Left lung (tissue), 10 donors: ENCODE measurements around the gene CCDC187. TPM values are rescaled to one million over a fixed set of nuclear protein-coding genes. Genes with fewer than 3 reads are reported as not detected.

Experiments used
- ATAC-seq: fragments of 200-7000 bp; cut with Tn5 transposase; one replicate; pipeline ENCODE4 v1.9.1; 2020; ENCODE audit warnings: moderate library complexity
- DNase-seq, 4 donors: peaks; one replicate each; pipeline ENCODE4 v3.0.0-alpha.2; 2013 to 2020
- H3K27ac ChIP-seq, 2 donors: fragments of 200-600 bp; sonication (generic) in 1 of 2; one replicate each; pipeline versions ENCODE4 v1.5.0 to v1.8.0; 2020 to 2021
- H3K27me3 ChIP-seq, 2 donors: fragments of 200-600 bp; sonication (generic) in 1 of 2; one replicate each; pipeline versions ENCODE4 v1.5.0 to v1.8.0; 2020 to 2021
- H3K36me3 ChIP-seq, 2 donors: fragments of 200-600 bp; sonication (generic) in 1 of 2; one replicate each; pipeline versions ENCODE4 v1.5.0 to v1.8.0; 2020 to 2021
- H3K4me1 ChIP-seq, 2 donors: fragments of 200-600 bp; one replicate each; pipeline ENCODE4 v1.8.0; 2021
- H3K4me3 ChIP-seq, 2 donors: fragments of 200-600 bp; sonication (generic) in 1 of 2; one replicate each; pipeline versions ENCODE4 v1.5.0 to v1.8.0; 2020 to 2021; ENCODE audit warnings: mild to moderate bottlenecking in 1 of 2
- H3K9me3 ChIP-seq, 2 donors: fragments of 200-600 bp; sonication (generic) in 1 of 2; one replicate each; pipeline versions ENCODE4 v1.5.0 to v1.8.0; 2020 to 2021
- intact Hi-C, 2 donors: fragments of 100-400 bp; cut with DNase I; formaldehyde crosslinking; loops; one replicate each; pipeline versions ENCODE4 v1.11.2 to v1.14.2; 2022
- polyA plus RNA-seq, 6 donors: library from polyadenylated mRNA; unstranded; fragments of 120-200 nt; gene quantifications; one replicate each; pipeline ENCODE4 v1.2.1, GENCODE V29; 2013; ENCODE audit not compliant: insufficient read length in 6 of 6
- total RNA-seq, 2 donors: library from RNA; stranded (reverse); fragmentation: NEBNext Ultra II Directional; extraction: Animal tissue kit (Norgen Biotek cat#: 25700); gene quantifications; one replicate each; pipeline ENCODE4 v1.2.1, GENCODE V29; 2021
- TF ChIP-seq, protein P1 (sequence below), 2 donors: fragments of 200-600 bp; sonication (generic) in 1 of 2; IDR thresholded peaks; one replicate each; pipeline versions ENCODE4 v1.5.0 to v1.8.0; 2021; ENCODE audit warnings: antibody characterized with exemption in 2 of 2
- donor health status: DM: no; HTN: yes; CAD: no.
- donor health status: DM: no; HTN: no; CAD: no.

Gene CCDC187
- total and polyA plus RNA-seq, 8 donors = 0.47 to 3.0 (median 1.9) TPM

DNA sequence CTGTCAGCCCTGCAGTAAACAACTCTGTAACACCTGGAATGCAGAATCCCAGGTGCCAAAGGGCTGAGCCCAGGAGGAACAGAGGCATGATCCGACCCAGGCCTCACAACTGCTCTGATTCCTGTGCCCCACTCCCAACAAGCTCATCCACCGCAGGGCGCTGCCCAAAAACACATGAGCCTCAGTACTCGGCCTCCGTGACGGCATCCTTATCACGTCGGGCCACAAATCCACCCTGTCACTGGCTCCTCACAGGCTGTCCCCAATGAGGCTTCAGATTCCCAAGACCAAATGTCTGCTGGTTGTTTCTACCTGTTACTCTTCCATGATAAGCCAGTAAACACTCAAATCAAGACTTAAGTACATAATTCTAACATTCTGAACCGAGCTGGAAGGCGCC, 73.5 kb downstream of the CCDC187 start:
- H3K4me3 ChIP-seq = no peak overlapping the region
- intact Hi-C loops = no loop called here
- no peaks in the 10 kb centered on the region for H3K9me3 ChIP-seq
- no peaks in the 10 kb centered on the region for H3K27me3 ChIP-seq
- H3K36me3 ChIP-seq = peaks cover 0 to 12% of the 10 kb centered on the region in 2 donors
- TF ChIP-seq, protein P1, sequence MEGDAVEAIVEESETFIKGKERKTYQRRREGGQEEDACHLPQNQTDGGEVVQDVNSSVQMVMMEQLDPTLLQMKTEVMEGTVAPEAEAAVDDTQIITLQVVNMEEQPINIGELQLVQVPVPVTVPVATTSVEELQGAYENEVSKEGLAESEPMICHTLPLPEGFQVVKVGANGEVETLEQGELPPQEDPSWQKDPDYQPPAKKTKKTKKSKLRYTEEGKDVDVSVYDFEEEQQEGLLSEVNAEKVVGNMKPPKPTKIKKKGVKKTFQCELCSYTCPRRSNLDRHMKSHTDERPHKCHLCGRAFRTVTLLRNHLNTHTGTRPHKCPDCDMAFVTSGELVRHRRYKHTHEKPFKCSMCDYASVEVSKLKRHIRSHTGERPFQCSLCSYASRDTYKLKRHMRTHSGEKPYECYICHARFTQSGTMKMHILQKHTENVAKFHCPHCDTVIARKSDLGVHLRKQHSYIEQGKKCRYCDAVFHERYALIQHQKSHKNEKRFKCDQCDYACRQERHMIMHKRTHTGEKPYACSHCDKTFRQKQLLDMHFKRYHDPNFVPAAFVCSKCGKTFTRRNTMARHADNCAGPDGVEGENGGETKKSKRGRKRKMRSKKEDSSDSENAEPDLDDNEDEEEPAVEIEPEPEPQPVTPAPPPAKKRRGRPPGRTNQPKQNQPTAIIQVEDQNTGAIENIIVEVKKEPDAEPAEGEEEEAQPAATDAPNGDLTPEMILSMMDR (IDR thresholded peaks at IDR 0.05) = no peak
- ATAC-seq (no peak), DNase-seq (peak in 1 of 4 donors; percentile 59)
- peaks cover 0 to 19% of the 10 kb centered on the region in 2 donors for H3K4me1 ChIP-seq
- no peak overlapping the region for H3K27ac ChIP-seq

DNA sequence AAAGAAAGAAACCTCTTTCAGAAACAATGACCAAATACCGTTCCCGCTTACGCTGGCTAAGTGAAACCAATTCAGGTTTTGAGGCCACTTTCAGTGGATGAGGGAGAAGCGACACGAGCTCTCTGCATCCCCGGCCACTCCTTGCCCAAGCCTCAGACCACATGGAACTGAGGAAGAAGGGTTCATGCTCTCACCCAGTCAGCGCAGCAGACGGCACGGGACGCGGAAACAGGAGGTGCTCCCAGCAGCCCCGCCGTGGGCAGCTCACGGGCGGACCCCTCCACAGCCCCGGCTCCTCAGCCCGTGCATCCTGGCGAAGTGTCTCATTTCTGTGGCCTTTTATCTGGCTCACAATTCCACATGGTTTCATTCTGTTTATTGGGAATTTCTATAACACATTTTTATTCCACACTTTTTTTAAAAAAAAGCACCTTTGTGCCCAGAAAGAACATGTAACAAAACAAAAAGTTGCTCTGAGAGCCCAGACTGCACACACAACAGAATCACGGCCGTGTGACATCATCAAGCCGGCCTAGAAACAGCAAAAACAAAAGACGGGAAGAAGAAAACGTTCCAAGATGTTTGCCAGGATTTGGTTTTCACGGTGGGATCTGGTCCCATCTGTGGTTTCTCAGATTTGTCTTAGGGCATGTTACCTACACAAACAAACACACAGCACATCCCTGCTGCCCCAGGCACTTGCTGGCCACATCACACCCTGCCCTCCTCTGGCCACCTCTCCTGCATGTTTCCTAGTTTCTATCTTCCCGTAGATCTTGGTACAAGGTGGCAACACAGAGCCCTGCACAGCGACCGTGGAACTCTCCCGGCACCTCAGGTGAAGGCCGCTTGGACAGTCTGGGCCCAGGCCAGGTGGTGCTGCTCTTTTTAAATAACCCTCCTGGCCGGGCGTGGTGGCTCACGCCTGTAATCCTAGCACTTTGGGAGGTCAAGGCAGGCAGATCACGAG, 74.5 kb downstream of the CCDC187 start:
- intact Hi-C loops = no loop called here
- Histone ChIP-seq H3K27ac (no peak overlapping the region), H3K36me3 (peaks cover 0 to 15% of the 10 kb centered on the region in 2 donors), H3K27me3 (no peaks in the 10 kb centered on the region), H3K4me1 (peaks cover 0 to 19% of the 10 kb centered on the region in 2 donors), H3K9me3 (no peaks in the 10 kb centered on the region), H3K4me3 (no peak overlapping the region)
- no peak for ATAC-seq
- DNase-seq = peak in 1 of 4 donors; percentile 70
- TF ChIP-seq, protein P1 (IDR thresholded peaks at IDR 0.05) = no peak

DNA sequence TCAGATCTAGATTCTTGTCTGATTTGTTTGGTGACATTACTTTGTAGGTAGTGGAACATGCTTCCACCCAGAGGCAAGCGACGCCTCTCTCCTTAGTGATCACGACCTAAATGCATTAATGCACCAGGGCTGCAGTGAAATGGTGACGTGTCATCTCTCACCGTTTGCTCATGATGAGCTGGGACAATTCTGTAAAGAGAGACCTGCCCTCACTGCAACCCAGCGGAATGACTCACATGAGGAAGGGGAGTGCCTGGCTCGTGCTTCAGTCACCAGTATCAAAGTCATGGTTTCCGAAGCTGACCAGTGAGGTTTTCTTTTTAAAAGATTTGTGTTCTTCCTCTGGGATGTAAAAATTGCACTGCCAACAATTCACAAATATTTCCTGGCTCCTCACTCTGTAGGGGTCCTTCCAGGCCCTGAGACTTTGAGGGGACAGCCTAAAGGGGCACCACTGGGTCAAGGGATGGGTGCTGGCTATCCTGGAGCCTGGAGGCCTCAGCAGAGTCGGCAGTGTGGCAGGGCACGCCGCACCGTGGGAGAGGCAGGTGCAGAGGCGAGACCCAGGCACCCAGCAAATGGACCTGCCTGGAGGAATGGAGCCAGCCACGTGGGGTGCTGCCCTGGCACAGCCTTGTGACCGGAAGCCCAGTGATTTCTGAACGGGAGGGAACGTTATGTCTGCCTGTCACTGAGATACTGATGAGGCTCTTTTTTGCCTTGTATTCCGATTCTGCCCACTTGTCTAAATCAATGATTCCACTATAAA, 75.6 kb downstream of the CCDC187 start:
- H3K4me3 ChIP-seq = no peak overlapping the region
- no peaks in the 10 kb centered on the region for H3K9me3 ChIP-seq
- DNase-seq (peak in 1 of 4 donors; percentile 43), ATAC-seq (no peak)
- H3K4me1 ChIP-seq = peaks cover 0 to 19% of the 10 kb centered on the region in 2 donors
- intact Hi-C loops = no loop called here
- TF ChIP-seq, protein P1 (IDR thresholded peaks at IDR 0.05) = no peak
- H3K27ac ChIP-seq = no peak overlapping the region
- H3K27me3 ChIP-seq = no peaks in the 10 kb centered on the region
- peaks cover 0 to 25% of the 10 kb centered on the region in 2 donors for H3K36me3 ChIP-seq

GRCh38 chr9:136226680-136227407, 77.0 kb downstream of the CCDC187 start:
- no peak overlapping the region for H3K4me3 ChIP-seq
- ATAC-seq = no peak
- H3K36me3 ChIP-seq = peaks cover 0 to 40% of the 10 kb centered on the region in 2 donors
- H3K9me3 ChIP-seq = no peaks in the 10 kb centered on the region
- no peak overlapping the region for H3K27ac ChIP-seq
- peaks cover 0 to 6% of the 10 kb centered on the region in 2 donors for H3K4me1 ChIP-seq
- intact Hi-C loops = no loop called here
- H3K27me3 ChIP-seq = no peaks in the 10 kb centered on the region
- peak in 1 of 4 donors; percentile 52 for DNase-seq
- TF ChIP-seq, protein P1 (IDR thresholded peaks at IDR 0.05) = no peak
